GM12878 (cell line): Measurements from ENCODE around the gene THAP3. TPM values are rescaled to one million over a fixed set of nuclear protein-coding genes. Genes with fewer than 3 reads are reported as not detected.

Source experiments
- ATAC-seq: fragments of 200-7000 bp; cut with Tn5 transposase; 3 replicates; pipeline ENCODE4 v1.9.1; 2020; ENCODE audit warnings: mild to moderate bottlenecking, moderate library complexity
- BruUV-seq: library from RNA; stranded (reverse); fragments of 400-500 nt; replicated peaks from 2 replicates; lab custom pipeline; 2021; lab: Mats Ljungman, UMichigan
- CTCF ChIA-PET: fragments of 300-600 bp; sonication (Branson Sonifier 250); formaldehyde crosslinking; extraction: SDS; loops from one replicate; lab custom pipeline; 2021; ENCODE audit warnings: inconsistent platforms; lab: Yijun Ruan, JAX
- POLR2A ChIA-PET: fragments of 350-600 bp; formaldehyde crosslinking; extraction: SDS; loops from one replicate; lab custom pipeline; 2021; ENCODE audit warnings: inconsistent platforms; lab: Charles Lee
- RAD21 ChIA-PET: fragments of 300-600 bp; sonication (Branson Sonifier 250); formaldehyde crosslinking; loops from one replicate; lab custom pipeline; 2023; ENCODE audit warnings: antibody characterized with exemption; ENCODE audit not compliant: unreplicated experiment; lab: Charles Lee
- SMC1A ChIA-PET: fragments of 300-600 bp; sonication (Branson Sonifier 250); formaldehyde crosslinking; loops from one replicate; lab custom pipeline; 2023; ENCODE audit not compliant: unreplicated experiment, uncharacterized antibody; lab: Charles Lee
- DNase-seq: peaks from one replicate; pipeline ENCODE4 v3.0.0-alpha.2; 2011; ENCODE audit warnings: low read depth, low spot score
- FAIRE-seq: peaks from 3 replicates; lab custom pipeline; 2011; peaks lifted over from hg19 to GRCh38; lab: Jason Lieb, UNC
- H2AFZ ChIP-seq: 2 replicates; pipeline ENCODE4 v1.6.0; 2011; ENCODE audit warnings: low read depth, low read length, control low read depth; ENCODE audit not compliant: control insufficient read depth
- H3K27ac ChIP-seq: 2 replicates; pipeline ENCODE4 v1.5.1; 2011; ENCODE audit warnings: control low read depth; ENCODE audit not compliant: control insufficient read depth, insufficient read depth
- H3K27me3 ChIP-seq, 2 experiments: replicated peaks in 1 of 2; 2 replicates each; pipeline versions ENCODE4 v1.6.0 to v1.6.1; 2011; ENCODE audit warnings: low read length in 1 of 2; ENCODE audit not compliant: control insufficient read depth in 2 of 2, insufficient read depth in 2 of 2
- H3K36me3 ChIP-seq, 2 experiments: 2 replicates each; pipeline ENCODE4 v1.5.1; 2011; ENCODE audit warnings: low read length in 1 of 2; ENCODE audit not compliant: control insufficient read depth in 2 of 2, insufficient read depth in 2 of 2
- H3K4me1 ChIP-seq: 2 replicates; pipeline ENCODE4 v1.6.1; 2011; ENCODE audit warnings: mild to moderate bottlenecking, low read length, moderate library complexity, mixed read lengths; ENCODE audit not compliant: control insufficient read depth, insufficient read depth
- H3K4me2 ChIP-seq: 2 replicates; pipeline ENCODE4 v1.6.0; 2011; ENCODE audit warnings: control low read depth; ENCODE audit not compliant: control insufficient read depth, insufficient read depth
- H3K4me3 ChIP-seq: fragments of 200-600 bp; sonication (generic); 2 replicates; pipeline ENCODE4 v1.5.1; 2016
- H3K79me2 ChIP-seq: 2 replicates; pipeline ENCODE4 v1.6.0; 2011; ENCODE audit warnings: low read length; ENCODE audit not compliant: control insufficient read depth, insufficient read depth
- H3K9ac ChIP-seq: 2 replicates; pipeline ENCODE4 v1.8.0; 2011; ENCODE audit warnings: low read length, control low read depth, mixed read lengths; ENCODE audit not compliant: control insufficient read depth, insufficient read depth
- H3K9me3 ChIP-seq: replicated peaks from 3 replicates; pipeline ENCODE4 v1.5.1; 2011; ENCODE audit warnings: mild to moderate bottlenecking, low read length; ENCODE audit not compliant: control insufficient read depth, insufficient read depth
- H4K20me1 ChIP-seq: 2 replicates; pipeline ENCODE4 v1.6.0; 2011; ENCODE audit not compliant: control insufficient read depth, insufficient read depth
- BHLHE40 ChIP-seq, 2 experiments: fragments of 450-650 bp in 1 of 2; IDR thresholded peaks; 2 replicates each; pipeline ENCODE4 v1.6.1; 2011 to 2017; ENCODE audit warnings: low read depth in 2 of 2, borderline replicate concordance in 1 of 2, improper control_type of control experiment in 1 of 2, low read length in 1 of 2, mild to moderate bottlenecking in 1 of 2
- POLR2A ChIP-seq: IDR thresholded peaks from 2 replicates; pipeline ENCODE4 v1.6.1; 2011; ENCODE audit warnings: low read depth, mild to moderate bottlenecking, low read length
- POLR2AphosphoS5 ChIP-seq: IDR thresholded peaks from 2 replicates; pipeline ENCODE4 v1.6.1; 2011; ENCODE audit warnings: mild to moderate bottlenecking, low read length, inconsistent platforms
- RAD21 ChIP-seq: IDR thresholded peaks from 2 replicates; pipeline ENCODE4 v1.6.1; 2011; ENCODE audit warnings: mild to moderate bottlenecking, low read depth, low read length, moderate library complexity; ENCODE audit not compliant: insufficient read depth
- RBBP5 ChIP-seq: fragments of 200-600 bp; sonication (generic); conservative IDR thresholded peaks from 2 replicates; pipeline ENCODE4 v1.6.1; 2016
- SMC3 ChIP-seq: IDR thresholded peaks from 2 replicates; pipeline ENCODE4 v1.6.1; 2011; ENCODE audit warnings: low read length, improper control_type of control experiment, borderline replicate concordance
- WGBS: methylation state at CpG from one replicate; pipeline ENCODE4 v1.1.6; 2016; ENCODE audit warnings: low lambda C conversion rate; ENCODE audit not compliant: insufficient replicate concordance, insufficient coverage; ENCODE audit errors: missing lambda C conversion rate; 5-methylcytosine and 5-hydroxymethylcytosine counted together
- in situ Hi-C: fragments of 300-500 bp; cut with MboI; formaldehyde crosslinking; loops from 9 replicates; pipeline ENCODE4 v1.14.3; 2018; ENCODE audit warnings: mixed read lengths
- intact Hi-C: fragments of 100-400 bp; cut with micrococcal nuclease; formaldehyde crosslinking; loops from one replicate; pipeline ENCODE4 v1.14.2; 2022; ENCODE audit not compliant: unreplicated experiment
- polyA plus RNA-seq, 11 experiments: library from polyadenylated mRNA; depleted of rRNA in 4 of 11; unstranded in 6 of 11; stranded (reverse) in 5 of 11; fragments of >200 nt; fragmentation: Nextera tagmentation in 4 of 11; fragmentation: Illumina TruSeq in 1 of 11; extraction: Ambion mirVana in 4 of 11; extraction: Trizol in 1 of 11; gene quantifications; 1 replicate in 1 of 11; 2 replicates in 10 of 11; pipeline versions ENCODE4 v1.2.1 to v1.2.3, GENCODE V29; 2011 to 2016; ENCODE audit warnings: inconsistent platforms in 2 of 11, missing spikeins in 2 of 11, low read depth in 1 of 11
- total RNA-seq, 4 experiments: library from RNA; depleted of rRNA in 3 of 4; stranded (reverse); fragments of >200 nt in 3 of 4; fragmentation: Illumina TruSeq in 1 of 4; extraction: Trizol in 1 of 4; gene quantifications; 2 replicates each; pipeline versions ENCODE4 v1.2.1 to v1.2.3, GENCODE V29; 2013 to 2021
- TF ChIP-seq, protein P1 (sequence below), 3 experiments: IDR thresholded peaks in 2 of 3; conservative IDR thresholded peaks in 1 of 3; 2 replicates each; pipeline ENCODE4 v1.5.1; 2011; ENCODE audit warnings: low read depth in 3 of 3, low read length in 3 of 3, mild to moderate bottlenecking in 3 of 3, control low read depth in 2 of 3, moderate library complexity in 2 of 3, inconsistent platforms in 1 of 3, mixed read lengths in 1 of 3; ENCODE audit not compliant: control insufficient read depth in 2 of 3, insufficient read depth in 1 of 3; ENCODE audit errors: extremely low read depth in 1 of 3

THAP3 gene
- total and polyA plus RNA-seq, 10 of the 15 experiments (the other 5 are each of a cell fraction or from before 2014, with no cell fraction given): 1.5 to 19.5 (median 11.9) TPM

DNA sequence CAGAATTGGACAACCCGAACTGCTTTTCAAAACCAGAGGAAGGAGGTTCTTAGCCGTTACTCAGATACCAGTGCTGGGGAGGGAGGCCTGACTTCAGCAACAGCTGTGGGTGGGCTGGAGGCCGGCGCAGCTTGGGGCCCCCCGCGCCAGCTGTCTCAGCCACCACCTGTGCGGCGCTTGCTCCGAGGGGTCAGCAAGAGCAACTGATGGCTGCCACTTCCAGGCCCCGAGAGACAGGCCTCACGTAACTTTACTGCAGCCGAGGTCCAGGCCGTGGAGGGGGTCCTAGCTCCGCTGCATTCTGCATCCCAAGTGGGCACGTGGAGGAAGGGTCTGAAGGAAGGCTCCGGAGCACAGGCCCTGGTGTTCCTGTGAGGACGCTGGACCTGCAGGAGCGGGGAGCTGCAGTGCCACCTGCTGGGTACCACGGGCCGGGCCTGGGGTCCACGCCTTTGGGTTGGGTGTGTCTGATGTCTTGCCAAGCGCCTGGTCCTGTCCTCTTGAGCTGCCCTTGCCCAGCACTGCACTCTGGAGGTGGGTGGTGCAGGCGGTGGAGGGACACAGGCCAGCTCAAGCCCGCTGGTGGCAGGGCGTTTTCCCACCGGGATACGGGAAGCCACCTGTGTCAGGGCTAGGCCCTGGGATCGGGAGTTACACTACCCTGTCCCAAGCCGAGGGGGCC is 9.8 kb downstream of the THAP3 start:
- H3K4me1 ChIP-seq: no peaks in the 10 kb centered on the region
- no peak overlapping the region for H2AFZ ChIP-seq
- no peak overlapping the region for H3K9ac ChIP-seq
- WGBS: 87% methylated on average over 29 of the region's 29 CpGs
- H3K79me2 ChIP-seq: no peaks in the 10 kb centered on the region
- no peak overlapping the region for H3K4me2 ChIP-seq
- H3K27ac ChIP-seq: no peak overlapping the region
- no peaks in the 10 kb centered on the region for H4K20me1 ChIP-seq
- ChIA-PET RAD21 (interaction anchor here (1.0 kb wide), 1 partner anchor 34 kb away, joined by 3 read pairs; no protein-coding TSS in a partner anchor), CTCF (interaction anchor here (0.6 to 2.1 kb wide), 5 partner anchors 12 to 662 kb away, joined by 3 to 8 read pairs (median 3); partner anchors contain the start of gene NOL9), POLR2A (no interaction called here), SMC1A (interaction anchor here (1.1 kb wide), 1 partner anchor 34 kb away, joined by 3 read pairs; no protein-coding TSS in a partner anchor)
- no peak overlapping the region for H3K4me3 ChIP-seq
- ATAC-seq (peak; percentile 76), FAIRE-seq (no peak), DNase-seq (no peak)
- in situ Hi-C loops (loop anchor here (5.0 kb wide), 1 partner anchor 142 kb away; the partner anchor contains the start of gene PLEKHG5), intact Hi-C loops (no loop called here)
- peaks cover 16 to 28% of the 10 kb centered on the region in 2 experiments; a peak in 3 of 4 replicates for H3K36me3 ChIP-seq
- no peaks in the 10 kb centered on the region for H3K9me3 ChIP-seq
- TF ChIP-seq POLR2A (0 out of 2 replicates have a peak, but pooled peaks have one; percentile 51), SMC3 (peak; percentile 11; the same call in 1 of the 2 replicates), BHLHE40 (IDR thresholded peaks at IDR 0.05; ENCODE audit: borderline replicate concordance in 1 of 2, low read depth in 2 of 2, low read length in 1 of 2) (no peak), RAD21 (peak; percentile 44; the same call in 1 of the 2 replicates), POLR2AphosphoS5 (peak; percentile 19; the same call in 1 of the 2 replicates), RBBP5 (no peak)
- TF ChIP-seq, protein P1, sequence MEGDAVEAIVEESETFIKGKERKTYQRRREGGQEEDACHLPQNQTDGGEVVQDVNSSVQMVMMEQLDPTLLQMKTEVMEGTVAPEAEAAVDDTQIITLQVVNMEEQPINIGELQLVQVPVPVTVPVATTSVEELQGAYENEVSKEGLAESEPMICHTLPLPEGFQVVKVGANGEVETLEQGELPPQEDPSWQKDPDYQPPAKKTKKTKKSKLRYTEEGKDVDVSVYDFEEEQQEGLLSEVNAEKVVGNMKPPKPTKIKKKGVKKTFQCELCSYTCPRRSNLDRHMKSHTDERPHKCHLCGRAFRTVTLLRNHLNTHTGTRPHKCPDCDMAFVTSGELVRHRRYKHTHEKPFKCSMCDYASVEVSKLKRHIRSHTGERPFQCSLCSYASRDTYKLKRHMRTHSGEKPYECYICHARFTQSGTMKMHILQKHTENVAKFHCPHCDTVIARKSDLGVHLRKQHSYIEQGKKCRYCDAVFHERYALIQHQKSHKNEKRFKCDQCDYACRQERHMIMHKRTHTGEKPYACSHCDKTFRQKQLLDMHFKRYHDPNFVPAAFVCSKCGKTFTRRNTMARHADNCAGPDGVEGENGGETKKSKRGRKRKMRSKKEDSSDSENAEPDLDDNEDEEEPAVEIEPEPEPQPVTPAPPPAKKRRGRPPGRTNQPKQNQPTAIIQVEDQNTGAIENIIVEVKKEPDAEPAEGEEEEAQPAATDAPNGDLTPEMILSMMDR (IDR thresholded peaks at IDR 0.05 in 2 of 3, conservative IDR thresholded peaks at IDR 0.05 in 1 of 3; ENCODE audit: control insufficient read depth in 2 of 3, extremely low read depth in 1 of 3, insufficient read depth in 1 of 3, low read depth in 3 of 3, low read length in 3 of 3): peak; percentile 44 to 66 (median 45)
- H3K27me3 ChIP-seq: no peaks in the 10 kb centered on the region
- BruUV-seq: TSS peak; percentile 77
